Measurements from ENCODE around the gene SLC13A4. TPM values are rescaled to one million over a fixed set of nuclear protein-coding genes. Genes with fewer than 3 reads are reported as not detected.
A peak's percentile ranks its signal among the peaks of the same experiment; 100 is the strongest.
"Not testable (repeated sequence)": the region's sequence is repeated elsewhere in the genome, so short reads cannot be mapped to it uniquely, and the experiment has no call there.

Gene SLC13A4
- total and polyA plus RNA-seq, 3 experiments from 2014 or later = not detected

DNA sequence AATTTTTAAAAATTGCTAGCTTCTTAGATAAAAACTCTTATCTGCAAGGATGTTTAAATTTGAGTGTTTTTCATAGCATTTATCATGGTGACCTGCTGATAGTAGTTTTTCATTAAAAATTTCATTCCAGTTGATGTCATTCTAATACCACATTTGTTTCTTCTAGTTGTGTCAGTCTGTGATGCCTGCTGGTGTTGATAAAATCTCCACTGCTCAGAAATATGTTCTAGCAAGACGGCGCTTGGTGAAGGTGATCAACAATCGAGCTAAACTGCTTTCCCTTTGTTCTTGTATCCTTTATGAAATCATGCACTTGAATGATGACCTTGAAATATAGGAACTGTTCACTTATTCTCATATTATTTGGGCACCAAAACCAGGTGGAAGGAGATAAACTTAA lies 83.3 kb downstream of the SLC13A4 start:
- Histone ChIP-seq H3K4me3 (ENCODE audit: low read length) (no peak overlapping the region), H3K27ac (ENCODE audit: low read depth, low read length) (no peak overlapping the region), H3K4me1 (ENCODE audit: insufficient read depth, low read length) (no peaks in the 10 kb centered on the region), H3K9me3 (ENCODE audit: low read length) (no peaks in the 10 kb centered on the region), H3K27me3 (ENCODE audit: insufficient read depth, low read length, poor library complexity, severe bottlenecking) (no peaks in the 10 kb centered on the region), H3K36me3 (ENCODE audit: insufficient read depth, low read length) (peaks cover 20% of the 10 kb centered on the region)
- no peaks in the 10 kb centered on the region for H3K9me3 Mint-ChIP-seq
- peak overlapping the region in 1 of 8 donors; percentile 38 for H3K27ac Mint-ChIP-seq
- POLR2A ChIA-PET = no interaction called here
- CTCF ChIA-PET = interaction anchor here (0.9 to 3.9 kb wide), 12 partner anchors 11 to 370 kb away, joined by 3 to 45 read pairs (median 6); partner anchors contain the start of genes CNOT4 and STMP1
- H3K4me3 Mint-ChIP-seq = no peak overlapping the region
- H3K27me3 Mint-ChIP-seq = no peaks in the 10 kb centered on the region
- H3K4me1 Mint-ChIP-seq = peaks cover 0 to 5% (median 2%) of the 10 kb centered on the region in 3 donors
- no peak for DNase-seq
- peaks cover 6 to 73% (median 27%) of the 10 kb centered on the region in 3 donors for H3K36me3 Mint-ChIP-seq

DNA sequence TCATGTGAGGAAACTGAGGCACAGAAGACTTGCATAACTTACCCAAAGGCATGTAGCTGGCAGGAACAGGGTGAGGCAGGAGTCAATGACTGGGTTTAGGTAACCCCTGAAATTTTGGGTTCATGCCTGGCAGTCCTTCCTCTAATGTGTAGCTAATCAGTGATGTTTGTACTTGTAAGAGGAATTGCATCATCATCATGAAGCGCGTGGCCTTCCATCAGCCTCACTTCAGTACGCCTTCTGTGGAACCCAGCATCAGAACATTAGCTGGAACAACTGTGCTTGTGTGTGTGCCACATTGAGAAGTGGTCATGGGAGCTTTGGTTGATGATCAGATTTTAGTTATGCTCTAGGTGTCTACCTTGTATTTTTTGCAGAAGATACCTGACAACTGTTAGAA lies 83.8 kb downstream of the SLC13A4 start:
- ChIA-PET POLR2A (no interaction called here), CTCF (interaction anchor here (1.5 to 3.9 kb wide), 6 partner anchors 14 to 364 kb away, joined by 5 to 45 read pairs (median 16); partner anchors contain the start of genes CNOT4 and STMP1)
- Mint-ChIP-seq H3K27ac (peak overlapping the region in 2 of 8 donors; percentile 22 to 28), H3K36me3 (peaks cover 8 to 75% (median 30%) of the 10 kb centered on the region in 3 donors), H3K4me3 (no peak overlapping the region), H3K9me3 (no peaks in the 10 kb centered on the region), H3K4me1 (peaks cover 0 to 5% (median 2%) of the 10 kb centered on the region in 3 donors), H3K27me3 (no peaks in the 10 kb centered on the region)
- Histone ChIP-seq H3K27ac (ENCODE audit: low read depth, low read length) (no peak overlapping the region), H3K4me1 (ENCODE audit: insufficient read depth, low read length) (no peaks in the 10 kb centered on the region), H3K4me3 (ENCODE audit: low read length) (no peak overlapping the region), H3K27me3 (ENCODE audit: insufficient read depth, low read length, poor library complexity, severe bottlenecking) (no peaks in the 10 kb centered on the region), H3K9me3 (ENCODE audit: low read length) (no peaks in the 10 kb centered on the region), H3K36me3 (ENCODE audit: insufficient read depth, low read length) (peaks cover 20% of the 10 kb centered on the region)
- no peak for DNase-seq

DNA sequence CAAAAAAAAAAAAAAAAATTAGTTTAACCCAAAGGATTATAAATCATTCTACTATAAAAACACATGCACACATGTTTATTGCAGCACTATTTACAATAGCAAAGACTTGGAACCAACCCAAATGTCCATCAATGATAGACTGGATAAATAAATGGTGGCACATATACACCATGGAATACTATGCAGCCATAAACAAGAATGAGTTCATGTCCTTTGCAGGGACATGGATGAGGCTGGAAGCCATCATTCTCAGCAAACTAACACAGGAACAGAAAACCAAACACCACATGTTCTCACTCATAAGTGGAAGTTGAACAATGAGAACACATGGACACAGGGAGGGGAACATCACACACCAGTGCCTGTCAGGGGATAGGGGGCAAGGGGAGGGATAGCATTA lies 88.3 kb downstream of the SLC13A4 start:
- H3K36me3 Mint-ChIP-seq = peaks cover 21 to 83% (median 36%) of the 10 kb centered on the region in 3 donors
- DNase-seq; H3K27ac ChIP-seq (ENCODE audit: low read depth, low read length); H3K4me3 Mint-ChIP-seq; H3K4me1 Mint-ChIP-seq; H3K27me3 ChIP-seq (ENCODE audit: insufficient read depth, low read length, poor library complexity, severe bottlenecking); H3K27me3 Mint-ChIP-seq; H3K4me1 ChIP-seq (ENCODE audit: insufficient read depth, low read length); CTCF ChIA-PET; H3K4me3 ChIP-seq (ENCODE audit: low read length); H3K9me3 ChIP-seq (ENCODE audit: low read length); H3K27ac Mint-ChIP-seq; POLR2A ChIA-PET; H3K9me3 Mint-ChIP-seq: not testable (repeated sequence)
- peaks cover 27% of the 10 kb centered on the region for H3K36me3 ChIP-seq (ENCODE audit: insufficient read depth, low read length)

DNA sequence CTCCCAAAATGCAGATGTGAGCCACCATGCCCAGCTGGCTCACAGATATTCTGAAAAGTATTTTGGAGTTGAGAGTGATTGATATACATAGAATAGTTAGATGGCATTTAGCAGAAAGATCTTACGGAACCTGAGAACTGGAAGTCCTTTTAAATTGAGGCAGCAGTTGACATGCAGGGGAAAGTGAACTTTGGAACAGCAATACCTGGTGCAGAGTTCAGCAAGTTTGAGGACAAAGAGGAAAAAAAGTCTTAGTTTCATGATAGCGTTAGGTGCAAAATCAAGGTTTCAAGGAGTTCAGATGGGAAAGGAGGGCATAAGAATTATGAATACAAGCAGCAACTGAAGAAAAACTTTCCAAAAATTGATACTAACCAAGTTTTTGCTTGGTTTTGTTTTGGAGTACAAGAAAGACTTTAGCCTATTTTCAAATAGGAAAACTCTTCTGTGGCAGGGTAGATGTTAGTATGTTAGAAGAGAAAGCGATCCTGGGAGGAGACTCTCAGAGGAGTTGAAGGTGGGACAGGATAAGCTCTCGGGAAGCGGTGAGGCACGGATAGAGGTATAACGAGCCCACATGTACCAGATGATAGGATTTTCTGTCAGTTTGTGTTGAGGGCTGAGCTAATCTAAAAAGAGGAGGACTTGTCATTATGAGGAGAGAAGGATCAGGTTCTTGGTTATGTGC lies 93.7 kb downstream of the SLC13A4 start:
- no peak overlapping the region for H3K4me3 Mint-ChIP-seq
- ChIA-PET POLR2A (no interaction called here), CTCF (interaction anchor here (1.3 kb wide), 1 partner anchor 11 kb away, joined by 3 read pairs; no protein-coding TSS in a partner anchor)
- no peaks in the 10 kb centered on the region for H3K4me1 Mint-ChIP-seq
- Histone ChIP-seq H3K27ac (ENCODE audit: low read depth, low read length) (no peak overlapping the region), H3K27me3 (ENCODE audit: insufficient read depth, low read length, poor library complexity, severe bottlenecking) (no peaks in the 10 kb centered on the region), H3K4me3 (ENCODE audit: low read length) (no peak overlapping the region), H3K9me3 (ENCODE audit: low read length) (no peaks in the 10 kb centered on the region), H3K36me3 (ENCODE audit: insufficient read depth, low read length) (peaks cover 25% of the 10 kb centered on the region), H3K4me1 (ENCODE audit: insufficient read depth, low read length) (no peaks in the 10 kb centered on the region)
- H3K36me3 Mint-ChIP-seq = peaks cover 16 to 82% (median 35%) of the 10 kb centered on the region in 3 donors
- H3K27ac Mint-ChIP-seq = peak overlapping the region in 4 of 8 donors; percentile 10 to 62 (median 56)
- DNase-seq = no peak
- no peaks in the 10 kb centered on the region for H3K27me3 Mint-ChIP-seq
- H3K9me3 Mint-ChIP-seq = no peaks in the 10 kb centered on the region

Other genes starting within 250 kb of the SLC13A4 start
- 10 to 100 TPM; 21.5 to 21.8 TPM for gene CNOT4, start 218.1 kb downstream of the SLC13A4 start, total RNA-seq
- 19.3 TPM for gene CNOT4, start 218.1 kb downstream of the SLC13A4 start, polyA plus RNA-seq
- 100 to 1,000 TPM; 123 to 134 TPM for gene NUP205, start 170.3 kb downstream of the SLC13A4 start, total RNA-seq
- gene NUP205, start 170.3 kb downstream of the SLC13A4 start, polyA plus RNA-seq = 23.9 TPM
- gene STMP1, start 65.7 kb downstream of the SLC13A4 start, total RNA-seq = 10 to 100 TPM; 25.7 to 26.1 TPM
- 54.2 TPM for gene STMP1, start 65.7 kb downstream of the SLC13A4 start, polyA plus RNA-seq
- not detected for gene FAM180A, start 20.6 kb upstream of the SLC13A4 start, total RNA-seq
- not detected for gene FAM180A, start 20.6 kb upstream of the SLC13A4 start, polyA plus RNA-seq
- gene MTPN, start 249.2 kb upstream of the SLC13A4 start, total RNA-seq = 100 to 1,000 TPM; 143 to 147 TPM
- gene MTPN, start 249.2 kb upstream of the SLC13A4 start, polyA plus RNA-seq = 101 TPM